BJ (cell line): Measurements from ENCODE around the gene USP43. TPM values are rescaled to one million over a fixed set of nuclear protein-coding genes. Genes with fewer than 3 reads are reported as not detected.
"Not testable (repeated sequence)": the region's sequence is repeated elsewhere in the genome, so short reads cannot be mapped to it uniquely, and the experiment has no call there.

ENCODE experiments used
- CTCF ChIA-PET: fragments of 350-600 bp; formaldehyde crosslinking; extraction: SDS; loops from one replicate; lab custom pipeline; 2021; ENCODE audit warnings: antibody characterized with exemption, inconsistent platforms; lab: Yijun Ruan, JAX
- POLR2A ChIA-PET: fragments of 300-600 bp; sonication (Branson Sonifier 250); formaldehyde crosslinking; extraction: SDS; loops from one replicate; lab custom pipeline; 2021; ENCODE audit warnings: antibody characterized with exemption; lab: Charles Lee
- DNase-seq: peaks from one replicate; pipeline ENCODE4 v3.0.0-alpha.2; 2011; ENCODE audit warnings: low read depth
- H3K27me3 ChIP-seq: 2 replicates; pipeline ENCODE4 v1.6.0; 2011; ENCODE audit warnings: low read length; ENCODE audit not compliant: control insufficient read depth, insufficient read depth
- H3K36me3 ChIP-seq: 2 replicates; pipeline ENCODE4 v1.5.1; 2011; ENCODE audit warnings: low read length; ENCODE audit not compliant: control insufficient read depth, insufficient read depth
- H3K4me3 ChIP-seq: 2 replicates; pipeline ENCODE4 v1.5.1; 2011; ENCODE audit warnings: low read depth, mild to moderate bottlenecking, control low read depth, low read length
- polyA plus RNA-seq: library from polyadenylated mRNA; depleted of rRNA; stranded (reverse); fragments of >200 nt; gene quantifications from 2 replicates; pipeline ENCODE4 v1.2.3, GENCODE V29; 2011
- TF ChIP-seq, protein P1 (sequence below): IDR thresholded peaks from 2 replicates; pipeline ENCODE4 v1.5.1; 2011; ENCODE audit warnings: low read depth, mild to moderate bottlenecking, control low read depth, inconsistent platforms, low read length, moderate library complexity; ENCODE audit not compliant: insufficient read depth

USP43 gene
- polyA plus RNA-seq, 1 experiment: 0.23 TPM

DNA sequence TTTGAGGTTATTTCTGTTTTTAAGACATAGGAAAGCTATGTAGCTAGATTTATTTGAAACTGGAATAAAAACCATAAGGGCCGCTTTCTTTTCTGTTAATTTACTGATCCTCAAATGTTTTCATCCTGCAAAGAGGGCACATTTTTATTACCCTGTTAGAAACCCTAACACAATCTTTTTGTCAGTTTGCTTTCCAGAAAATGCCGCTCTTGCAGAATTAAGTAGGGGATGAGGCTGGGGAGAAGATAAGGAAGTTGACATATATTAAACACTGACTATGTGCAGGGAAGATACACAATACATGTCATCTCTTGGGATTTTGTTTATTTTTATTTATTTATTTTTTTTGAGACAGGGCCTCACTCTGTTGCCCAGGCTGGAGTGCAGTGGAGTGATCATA is 15.7 kb downstream of the USP43 start:
- H3K36me3 ChIP-seq: no peaks in the 10 kb centered on the region
- H3K4me3 ChIP-seq: no peak overlapping the region
- H3K27me3 ChIP-seq: no peaks in the 10 kb centered on the region
- no peak for DNase-seq
- CTCF ChIA-PET: interaction anchor here (1.2 to 1.4 kb wide), 2 partner anchors 11 to 14 kb away, joined by 3 read pairs; no protein-coding TSS in a partner anchor
- POLR2A ChIA-PET: no interaction called here
- TF ChIP-seq, protein P1, sequence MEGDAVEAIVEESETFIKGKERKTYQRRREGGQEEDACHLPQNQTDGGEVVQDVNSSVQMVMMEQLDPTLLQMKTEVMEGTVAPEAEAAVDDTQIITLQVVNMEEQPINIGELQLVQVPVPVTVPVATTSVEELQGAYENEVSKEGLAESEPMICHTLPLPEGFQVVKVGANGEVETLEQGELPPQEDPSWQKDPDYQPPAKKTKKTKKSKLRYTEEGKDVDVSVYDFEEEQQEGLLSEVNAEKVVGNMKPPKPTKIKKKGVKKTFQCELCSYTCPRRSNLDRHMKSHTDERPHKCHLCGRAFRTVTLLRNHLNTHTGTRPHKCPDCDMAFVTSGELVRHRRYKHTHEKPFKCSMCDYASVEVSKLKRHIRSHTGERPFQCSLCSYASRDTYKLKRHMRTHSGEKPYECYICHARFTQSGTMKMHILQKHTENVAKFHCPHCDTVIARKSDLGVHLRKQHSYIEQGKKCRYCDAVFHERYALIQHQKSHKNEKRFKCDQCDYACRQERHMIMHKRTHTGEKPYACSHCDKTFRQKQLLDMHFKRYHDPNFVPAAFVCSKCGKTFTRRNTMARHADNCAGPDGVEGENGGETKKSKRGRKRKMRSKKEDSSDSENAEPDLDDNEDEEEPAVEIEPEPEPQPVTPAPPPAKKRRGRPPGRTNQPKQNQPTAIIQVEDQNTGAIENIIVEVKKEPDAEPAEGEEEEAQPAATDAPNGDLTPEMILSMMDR: no peak

DNA sequence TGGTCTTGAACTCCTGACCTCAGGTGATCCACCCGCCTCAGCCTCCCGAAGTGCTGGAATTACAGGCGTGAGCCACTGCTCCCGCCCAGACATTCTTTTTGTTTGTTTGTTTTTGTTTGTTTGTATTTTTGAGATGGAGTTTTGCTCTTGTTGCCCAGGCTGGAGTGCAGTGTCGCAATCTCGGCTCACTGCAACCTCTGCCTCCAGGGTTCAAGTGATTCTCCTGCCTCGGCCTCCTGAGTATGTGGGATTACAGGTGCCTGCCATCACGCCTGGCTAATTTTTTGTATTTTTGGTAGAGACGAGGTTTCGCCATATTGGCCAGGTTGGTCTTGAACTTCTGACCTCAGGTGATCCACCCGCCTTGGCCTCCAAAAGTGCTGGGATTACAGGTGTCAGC is 18.2 kb downstream of the USP43 start:
- H3K27me3 ChIP-seq, H3K4me3 ChIP-seq, H3K36me3 ChIP-seq, CTCF ChIA-PET, POLR2A ChIA-PET, DNase-seq: not testable (repeated sequence)

DNA sequence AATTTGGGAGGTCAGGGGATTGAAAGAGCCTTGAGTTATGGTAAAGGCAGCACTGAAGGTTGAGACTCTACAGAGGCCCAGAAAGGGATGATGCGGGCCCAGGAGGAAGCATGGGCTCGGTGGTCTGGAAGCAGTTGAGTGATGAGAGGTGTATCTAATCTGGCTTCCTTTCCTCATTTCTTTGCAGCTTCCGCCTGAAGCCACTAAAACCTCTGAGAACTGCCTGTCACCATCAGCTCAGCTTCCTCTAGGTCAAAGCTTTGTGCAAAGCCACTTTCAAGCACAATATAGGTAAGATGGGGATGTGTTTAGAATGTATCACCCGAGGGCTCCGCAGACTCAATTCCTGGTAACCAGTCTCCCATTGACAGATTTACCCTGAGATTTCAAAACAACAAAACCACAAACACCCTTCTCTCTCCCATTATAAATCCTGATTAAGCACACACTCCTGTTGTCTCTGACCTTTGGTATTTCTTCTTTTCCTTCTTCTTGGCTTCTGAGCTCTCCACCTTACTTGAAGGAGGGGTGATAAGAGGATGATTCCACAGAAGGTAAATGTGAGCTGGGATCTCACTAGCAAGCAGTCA is 21.2 kb downstream of the USP43 start:
- CTCF ChIA-PET: no interaction called here
- no peaks in the 10 kb centered on the region for H3K27me3 ChIP-seq
- H3K36me3 ChIP-seq: no peaks in the 10 kb centered on the region
- no peak for DNase-seq
- TF ChIP-seq, protein P1: no peak
- POLR2A ChIA-PET: no interaction called here
- H3K4me3 ChIP-seq: no peak overlapping the region

DNA sequence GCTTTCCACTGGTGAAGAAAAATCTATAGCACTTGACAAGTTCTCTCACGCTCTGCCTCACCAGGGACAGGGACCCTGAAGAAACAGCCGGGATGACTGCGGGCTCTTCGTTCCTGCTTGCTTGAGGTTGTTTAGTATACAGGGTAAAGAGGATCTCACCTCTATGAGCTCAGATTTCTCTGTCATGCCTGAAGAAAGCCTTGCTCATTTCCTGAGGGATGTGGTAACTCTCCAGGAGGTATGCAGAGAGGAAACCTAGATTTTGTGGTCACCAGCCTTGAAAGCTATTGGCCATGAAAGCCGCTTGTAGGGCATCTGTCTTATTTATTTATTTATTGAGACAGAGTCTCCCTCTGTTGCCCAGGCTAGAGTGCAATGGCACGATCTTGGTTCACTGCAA is 23.2 kb downstream of the USP43 start:
- ChIA-PET CTCF (no interaction called here), POLR2A (interaction anchor here (0.7 kb wide), 1 partner anchor 81 kb away, joined by 4 read pairs; no protein-coding TSS in a partner anchor)
- TF ChIP-seq, protein P1: no peak
- no peak for DNase-seq
- Histone ChIP-seq H3K27me3 (no peaks in the 10 kb centered on the region), H3K36me3 (no peaks in the 10 kb centered on the region), H3K4me3 (no peak overlapping the region)

DNA sequence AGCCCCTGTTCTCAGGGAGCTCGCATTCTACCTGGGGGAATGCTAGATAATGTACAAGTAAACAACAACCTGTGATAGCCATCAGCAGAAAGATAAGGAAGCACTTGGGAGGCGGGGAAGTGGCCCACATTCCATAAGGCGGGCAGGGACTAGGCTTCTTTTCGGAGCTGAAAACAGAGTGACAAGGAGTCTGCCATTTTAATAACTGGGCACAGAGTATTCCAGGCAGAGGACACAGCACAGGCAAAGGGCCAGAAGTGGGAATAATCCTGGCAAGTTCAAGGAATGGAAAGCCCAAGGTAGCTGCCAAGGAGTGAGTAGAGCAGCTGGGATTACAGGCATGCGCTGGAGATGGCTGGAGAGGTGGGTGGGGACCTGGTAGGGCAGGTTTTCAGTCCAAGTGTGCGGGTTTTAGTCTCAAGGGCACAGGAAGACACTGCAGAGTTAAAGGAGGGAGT is 24.3 kb downstream of the USP43 start:
- H3K27me3 ChIP-seq: no peaks in the 10 kb centered on the region
- no peak for DNase-seq
- H3K4me3 ChIP-seq: no peak overlapping the region
- TF ChIP-seq, protein P1: no peak
- POLR2A ChIA-PET: no interaction called here
- CTCF ChIA-PET: no interaction called here
- H3K36me3 ChIP-seq: no peaks in the 10 kb centered on the region

DNA sequence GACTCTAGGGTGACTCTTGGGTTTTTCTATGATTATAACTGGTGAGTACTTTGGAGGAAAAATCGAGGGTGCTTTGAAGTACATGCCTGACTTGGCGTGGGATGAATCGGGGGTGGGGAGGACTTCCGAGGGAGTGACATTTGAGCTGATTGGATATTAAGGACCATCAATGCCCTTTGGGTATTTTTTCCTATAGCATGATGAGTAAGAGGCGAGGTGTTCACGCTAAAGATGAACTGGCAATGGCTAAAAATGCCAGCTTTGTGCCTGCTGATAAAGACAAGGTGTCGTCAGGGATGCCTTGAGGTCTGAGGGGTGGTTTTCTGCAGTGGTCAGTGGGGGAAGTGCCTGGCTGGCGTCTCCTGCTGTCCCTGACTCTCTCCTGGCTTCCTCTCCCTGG is 25.3 kb downstream of the USP43 start:
- DNase-seq: no peak
- Histone ChIP-seq H3K27me3 (no peaks in the 10 kb centered on the region), H3K36me3 (no peaks in the 10 kb centered on the region), H3K4me3 (no peak overlapping the region)
- TF ChIP-seq, protein P1: no peak
- CTCF ChIA-PET: no interaction called here
- POLR2A ChIA-PET: no interaction called here
